Loucy (cell line): Measurements from ENCODE around the gene SNX22.

Source experiments
- EZH2phosphoT487 ChIP-seq: fragments of 200-600 bp; IDR thresholded peaks from 2 replicates; pipeline ENCODE4 v1.6.1; 2018; ENCODE audit warnings: antibody characterized with exemption, mild to moderate bottlenecking, moderate library complexity, borderline replicate concordance
- TF ChIP-seq, protein P1 (sequence below): fragments of 200-600 bp; sonication (generic); conservative IDR thresholded peaks from 2 replicates; pipeline ENCODE4 v1.5.1; 2014; ENCODE audit warnings: mild to moderate bottlenecking, antibody characterized with exemption, low read length

DNA sequence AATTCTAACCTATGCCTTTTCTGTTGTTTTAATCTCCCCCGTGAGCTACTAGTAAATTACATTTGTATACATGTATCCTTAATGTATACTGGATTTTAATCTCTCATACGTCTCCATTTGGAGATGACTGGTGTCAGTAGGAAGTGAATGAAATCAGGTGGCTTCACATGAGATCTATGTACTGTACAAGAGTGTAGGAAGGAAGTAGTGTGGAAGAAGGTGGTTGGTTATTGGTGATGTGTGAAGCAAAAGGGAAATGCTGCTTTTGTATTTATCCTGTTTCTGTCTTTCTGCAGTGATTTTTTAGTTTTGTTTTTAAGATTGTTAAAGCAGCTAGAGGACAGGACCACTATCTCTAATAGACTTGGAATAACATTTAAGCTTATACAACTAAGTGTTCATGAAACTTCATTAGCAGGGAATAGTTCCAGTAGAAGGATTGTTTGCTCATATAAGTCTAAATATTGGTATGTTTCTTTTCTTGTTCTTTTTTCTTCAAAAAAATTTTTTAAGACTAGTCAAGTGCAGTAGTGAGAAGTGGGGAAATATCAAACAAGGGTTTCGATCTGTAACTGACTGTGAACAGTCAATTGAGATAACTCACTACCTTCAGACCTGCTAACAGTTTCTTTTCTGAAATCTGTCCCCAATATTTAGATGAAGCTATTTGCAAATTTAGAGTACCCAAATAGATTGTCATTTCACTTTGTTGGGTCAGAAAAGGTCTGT, 40.4 kb upstream of the SNX22 start:
- TF ChIP-seq, protein P1, sequence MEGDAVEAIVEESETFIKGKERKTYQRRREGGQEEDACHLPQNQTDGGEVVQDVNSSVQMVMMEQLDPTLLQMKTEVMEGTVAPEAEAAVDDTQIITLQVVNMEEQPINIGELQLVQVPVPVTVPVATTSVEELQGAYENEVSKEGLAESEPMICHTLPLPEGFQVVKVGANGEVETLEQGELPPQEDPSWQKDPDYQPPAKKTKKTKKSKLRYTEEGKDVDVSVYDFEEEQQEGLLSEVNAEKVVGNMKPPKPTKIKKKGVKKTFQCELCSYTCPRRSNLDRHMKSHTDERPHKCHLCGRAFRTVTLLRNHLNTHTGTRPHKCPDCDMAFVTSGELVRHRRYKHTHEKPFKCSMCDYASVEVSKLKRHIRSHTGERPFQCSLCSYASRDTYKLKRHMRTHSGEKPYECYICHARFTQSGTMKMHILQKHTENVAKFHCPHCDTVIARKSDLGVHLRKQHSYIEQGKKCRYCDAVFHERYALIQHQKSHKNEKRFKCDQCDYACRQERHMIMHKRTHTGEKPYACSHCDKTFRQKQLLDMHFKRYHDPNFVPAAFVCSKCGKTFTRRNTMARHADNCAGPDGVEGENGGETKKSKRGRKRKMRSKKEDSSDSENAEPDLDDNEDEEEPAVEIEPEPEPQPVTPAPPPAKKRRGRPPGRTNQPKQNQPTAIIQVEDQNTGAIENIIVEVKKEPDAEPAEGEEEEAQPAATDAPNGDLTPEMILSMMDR = no peak
- no peak for TF ChIP-seq EZH2phosphoT487
